IMR-90 (cell line): ENCODE results near the gene CD163. TPM values are rescaled to one million over a fixed set of nuclear protein-coding genes. Genes with fewer than 3 reads are reported as not detected.

Experiments
- ATAC-seq: fragments of 200-7000 bp; cut with Tn5 transposase; 2 replicates; pipeline ENCODE4 v1.9.1; 2020; ENCODE audit warnings: low read depth, mild to moderate bottlenecking, moderate library complexity
- BruUV-seq: library from RNA; stranded (reverse); fragments of 400-500 nt; replicated peaks from 2 replicates; lab custom pipeline; 2021; lab: Mats Ljungman, UMichigan
- CTCF ChIA-PET: fragments of 300-600 bp; formaldehyde crosslinking; extraction: SDS; loops from one replicate; lab custom pipeline; 2021; ENCODE audit warnings: antibody characterized with exemption; lab: Yijun Ruan, JAX
- POLR2A ChIA-PET: fragments of 300-600 bp; sonication (Branson Sonifier 250); formaldehyde crosslinking; loops from one replicate; lab custom pipeline; 2022; ENCODE audit warnings: antibody characterized with exemption; ENCODE audit not compliant: unreplicated experiment; lab: Charles Lee
- DNase-seq: peaks from one replicate; pipeline ENCODE4 v3.0.0; 2013
- H2AFZ ChIP-seq: replicated peaks from 2 replicates; pipeline ENCODE3; 2013; ENCODE audit warnings: low read length, mild to moderate bottlenecking; ENCODE audit not compliant: poor library complexity
- H2AK5ac ChIP-seq: 2 replicates; pipeline ENCODE4 v1.6.1; 2013; ENCODE audit warnings: low read depth, low read length, inconsistent platforms
- H2AK9ac ChIP-seq: replicated peaks from 2 replicates; pipeline ENCODE3; 2013; ENCODE audit warnings: mild to moderate bottlenecking, low read depth, low read length, moderate library complexity; ENCODE audit not compliant: poor library complexity
- H2BK120ac ChIP-seq: 2 replicates; pipeline ENCODE4 v1.6.1; 2013; ENCODE audit warnings: low read depth, low read length, inconsistent platforms
- H2BK15ac ChIP-seq: 3 replicates; pipeline ENCODE4 v1.6.1; 2013; ENCODE audit warnings: low read depth, low read length, inconsistent platforms
- H2BK20ac ChIP-seq: 2 replicates; pipeline ENCODE4 v1.6.1; 2013; ENCODE audit warnings: low read depth, mild to moderate bottlenecking, inconsistent platforms, low read length, moderate library complexity
- H2BK5ac ChIP-seq: 2 replicates; pipeline ENCODE4 v1.6.1; 2013; ENCODE audit warnings: mild to moderate bottlenecking, low read depth, low read length, inconsistent platforms; ENCODE audit not compliant: poor library complexity, severe bottlenecking
- H3K14ac ChIP-seq: replicated peaks from 2 replicates; pipeline ENCODE4 v1.6.1; 2013; ENCODE audit warnings: low read depth, low read length, inconsistent platforms
- H3K18ac ChIP-seq: 2 replicates; pipeline ENCODE4 v1.6.1; 2013; ENCODE audit warnings: low read depth, low read length, control low read depth
- H3K23ac ChIP-seq: 2 replicates; pipeline ENCODE4 v1.6.1; 2013; ENCODE audit warnings: low read depth, low read length, inconsistent platforms
- H3K27ac ChIP-seq: 2 replicates; pipeline ENCODE4 v1.5.1; 2013; ENCODE audit warnings: mild to moderate bottlenecking, control low read depth, low read length; ENCODE audit not compliant: insufficient read depth
- H3K27me3 ChIP-seq: 2 replicates; pipeline ENCODE4 v1.6.1; 2013; ENCODE audit warnings: low read length; ENCODE audit not compliant: control insufficient read depth, insufficient read depth
- H3K36me3 ChIP-seq: 2 replicates; pipeline ENCODE4 v1.6.1; 2013; ENCODE audit warnings: low read length, mixed read lengths; ENCODE audit not compliant: control insufficient read depth, insufficient read depth
- H3K4ac ChIP-seq: 2 replicates; pipeline ENCODE4 v1.6.1; 2013; ENCODE audit warnings: low read depth, low read length, inconsistent platforms
- H3K4me1 ChIP-seq: 2 replicates; pipeline ENCODE4 v1.6.1; 2013; ENCODE audit warnings: low read length, mixed read lengths; ENCODE audit not compliant: control insufficient read depth, insufficient read depth
- H3K4me2 ChIP-seq: 2 replicates; pipeline ENCODE4 v1.6.1; 2013; ENCODE audit warnings: low read depth, mild to moderate bottlenecking, control low read depth, low read length, moderate library complexity
- H3K4me3 ChIP-seq: 2 replicates; pipeline ENCODE4 v1.5.1; 2013; ENCODE audit warnings: low read depth, mild to moderate bottlenecking, control low read depth, low read length, moderate library complexity; ENCODE audit not compliant: insufficient read depth
- H3K56ac ChIP-seq: 2 replicates; pipeline ENCODE4 v1.6.1; 2013; ENCODE audit warnings: low read length, inconsistent platforms; ENCODE audit not compliant: insufficient read depth; ENCODE audit errors: extremely low read depth
- H3K79me1 ChIP-seq, 2 experiments: 2 replicates each; pipeline ENCODE4 v1.6.1; 2013; ENCODE audit warnings: low read length in 2 of 2, inconsistent platforms in 1 of 2, low read depth in 1 of 2
- H3K9ac ChIP-seq: 2 replicates; pipeline ENCODE4 v1.6.1; 2013; ENCODE audit warnings: low read depth, low read length, control low read depth
- H3K9me1 ChIP-seq: 2 replicates; pipeline ENCODE4 v1.6.1; 2013; ENCODE audit warnings: low read length, inconsistent platforms; ENCODE audit not compliant: insufficient read depth
- H3K9me3 ChIP-seq: 2 replicates; pipeline ENCODE4 v1.6.1; 2013; ENCODE audit warnings: low read length; ENCODE audit not compliant: control insufficient read depth, insufficient read depth
- H4K20me1 ChIP-seq: 2 replicates; pipeline ENCODE4 v1.6.1; 2013; ENCODE audit warnings: low read length, inconsistent platforms; ENCODE audit not compliant: insufficient read depth
- H4K5ac ChIP-seq: 2 replicates; pipeline ENCODE4 v1.6.1; 2013; ENCODE audit warnings: mild to moderate bottlenecking, low read depth, low read length, control low read depth
- H4K8ac ChIP-seq, 2 experiments: 2 replicates each; pipeline ENCODE4 v1.6.1; 2013; ENCODE audit warnings: low read depth in 2 of 2, low read length in 2 of 2, control low read depth in 1 of 2, inconsistent platforms in 1 of 2
- H4K91ac ChIP-seq: 2 replicates; pipeline ENCODE4 v1.6.1; 2013; ENCODE audit warnings: low read depth, low read length, inconsistent platforms; ENCODE audit not compliant: insufficient read depth
- CEBPB ChIP-seq: IDR thresholded peaks from 2 replicates; pipeline ENCODE4 v1.6.1; 2012; ENCODE audit warnings: low read depth, low read length, improper control_type of control experiment
- MAFK ChIP-seq: IDR thresholded peaks from 2 replicates; pipeline ENCODE4 v1.6.1; 2012; ENCODE audit warnings: low read depth, low read length, improper control_type of control experiment
- MAZ ChIP-seq: IDR thresholded peaks from 2 replicates; pipeline ENCODE4 v1.6.1; 2012; ENCODE audit warnings: low read depth, mild to moderate bottlenecking, low read length, improper control_type of control experiment, moderate library complexity, borderline replicate concordance
- NFE2L2 ChIP-seq: fragments of 150-350 bp; IDR thresholded peaks from 2 replicates; pipeline ENCODE4 v1.6.1; 2016; ENCODE audit warnings: low read depth, mild to moderate bottlenecking, low read length
- POLR2A ChIP-seq: IDR thresholded peaks from 2 replicates; pipeline ENCODE4 v1.6.1; 2012; ENCODE audit warnings: mild to moderate bottlenecking, low read depth, low read length
- WGBS, 2 experiments: methylation state at CpG; one replicate each; pipeline versions ENCODE4 v1.1.5 to v1.1.7; 2013; ENCODE audit warnings: missing lambda C conversion rate in 2 of 2; ENCODE audit not compliant: insufficient read length in 1 of 2; ENCODE audit errors: extremely low coverage in 2 of 2; 5-methylcytosine and 5-hydroxymethylcytosine counted together
- dilution Hi-C: fragments of 300-500 bp; cut with HindIII; formaldehyde crosslinking; loops from one replicate; pipeline ENCODE4 v1.14.3; 2018; ENCODE audit warnings: low sequenced_read_pairs; ENCODE audit not compliant: unreplicated experiment
- in situ Hi-C: fragments of 300-500 bp; cut with MboI; formaldehyde crosslinking; loops from 3 replicates; pipeline ENCODE4 v1.14.3; 2019; ENCODE audit warnings: low sequenced_read_pairs, inconsistent platforms, mixed read lengths
- intact Hi-C: fragments of 100-400 bp; cut with micrococcal nuclease; formaldehyde crosslinking; loops from 2 replicates; pipeline ENCODE4 v1.10.0; 2022
- polyA plus RNA-seq, 3 experiments: library from polyadenylated mRNA; depleted of rRNA; stranded (reverse); fragments of >200 nt; gene quantifications; 2 replicates each; pipeline ENCODE4 v1.2.3, GENCODE V29; 2012; ENCODE audit warnings: low replicate concordance in 1 of 3
- total RNA-seq: library from RNA; depleted of rRNA; stranded (reverse); fragments of >200 nt; gene quantifications from 2 replicates; pipeline ENCODE4 v1.2.3, GENCODE V29; 2012
- TF ChIP-seq, protein P1 (sequence below): fragments of 150-350 bp; IDR thresholded peaks from 2 replicates; pipeline ENCODE4 v1.6.1; 2017; ENCODE audit warnings: mild to moderate bottlenecking, antibody characterized with exemption, low read length, low read depth
- TF ChIP-seq, protein P2 (sequence below): conservative IDR thresholded peaks from 2 replicates; pipeline ENCODE4 v1.5.1; 2012; ENCODE audit warnings: mild to moderate bottlenecking, low read depth, low read length, improper control_type of control experiment

The CD163 gene
- total and polyA plus RNA-seq, 2 of the 4 experiments (the other 2 are of a cell fraction) = not detected

DNA sequence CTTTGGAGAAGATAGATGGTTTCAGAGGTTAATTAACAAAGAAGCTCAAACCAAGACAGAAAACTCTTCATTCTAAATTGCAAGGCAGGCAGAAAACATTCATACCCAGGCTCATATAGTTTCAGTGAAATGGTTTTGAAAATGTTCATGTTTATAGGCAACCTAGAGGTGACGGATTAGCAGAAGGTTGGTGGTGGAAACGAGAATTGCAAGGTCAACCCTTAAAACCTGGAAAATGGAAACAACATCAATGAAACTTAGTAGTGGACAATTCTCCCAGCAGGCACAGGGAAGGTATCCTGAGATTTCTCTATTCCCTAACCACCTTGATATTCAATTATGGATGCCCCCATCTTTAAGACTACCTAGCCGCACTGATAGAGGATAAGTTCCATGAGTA, 965 bp downstream of the CD163 start:
- H3K79me1 ChIP-seq = no peaks in the 10 kb centered on the region
- no peaks in the 10 kb centered on the region for H3K4me1 ChIP-seq
- H4K8ac ChIP-seq = no peak overlapping the region
- no peak overlapping the region for H3K14ac ChIP-seq
- no peak overlapping the region for H3K18ac ChIP-seq
- no peaks in the 10 kb centered on the region for H3K27me3 ChIP-seq
- no peaks in the 10 kb centered on the region for H3K9me3 ChIP-seq
- H3K36me3 ChIP-seq = no peaks in the 10 kb centered on the region
- no peak overlapping the region for H3K9ac ChIP-seq
- dilution Hi-C loops = no loop called here
- H3K23ac ChIP-seq = no peak overlapping the region; the same call in 1 of the 2 replicates
- in situ Hi-C loops = no loop called here
- H2AK5ac ChIP-seq = no peak overlapping the region
- intact Hi-C loops = no loop called here
- H3K56ac ChIP-seq = no peak overlapping the region
- no peak overlapping the region for H2BK5ac ChIP-seq
- CTCF ChIA-PET = no interaction called here
- H4K20me1 ChIP-seq = no peaks in the 10 kb centered on the region
- POLR2A ChIA-PET = no interaction called here
- no peak overlapping the region for H4K5ac ChIP-seq
- H3K4me3 ChIP-seq = no peak overlapping the region
- ATAC-seq (no peak), DNase-seq (no peak)
- no peak overlapping the region for H4K91ac ChIP-seq
- no peak overlapping the region for H2AK9ac ChIP-seq
- WGBS, 2 experiments = no CpG with 5 or more reads among the region's 3 CpGs
- H3K9me1 ChIP-seq = no peaks in the 10 kb centered on the region
- no peak overlapping the region for H3K4me2 ChIP-seq
- H2BK120ac ChIP-seq = no peak overlapping the region
- no TSS peak for BruUV-seq
- no peak overlapping the region for H3K4ac ChIP-seq
- H2BK20ac ChIP-seq = no peak overlapping the region
- TF ChIP-seq MAFK = peak; percentile 24; the same call in 1 of the 2 replicates
- TF ChIP-seq POLR2A = no peak
- no peak for TF ChIP-seq MAZ
- no peak for TF ChIP-seq CEBPB
- no peak for TF ChIP-seq NFE2L2
- TF ChIP-seq, protein P1, sequence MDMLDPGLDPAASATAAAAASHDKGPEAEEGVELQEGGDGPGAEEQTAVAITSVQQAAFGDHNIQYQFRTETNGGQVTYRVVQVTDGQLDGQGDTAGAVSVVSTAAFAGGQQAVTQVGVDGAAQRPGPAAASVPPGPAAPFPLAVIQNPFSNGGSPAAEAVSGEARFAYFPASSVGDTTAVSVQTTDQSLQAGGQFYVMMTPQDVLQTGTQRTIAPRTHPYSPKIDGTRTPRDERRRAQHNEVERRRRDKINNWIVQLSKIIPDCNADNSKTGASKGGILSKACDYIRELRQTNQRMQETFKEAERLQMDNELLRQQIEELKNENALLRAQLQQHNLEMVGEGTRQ = no peak
- TF ChIP-seq, protein P2, sequence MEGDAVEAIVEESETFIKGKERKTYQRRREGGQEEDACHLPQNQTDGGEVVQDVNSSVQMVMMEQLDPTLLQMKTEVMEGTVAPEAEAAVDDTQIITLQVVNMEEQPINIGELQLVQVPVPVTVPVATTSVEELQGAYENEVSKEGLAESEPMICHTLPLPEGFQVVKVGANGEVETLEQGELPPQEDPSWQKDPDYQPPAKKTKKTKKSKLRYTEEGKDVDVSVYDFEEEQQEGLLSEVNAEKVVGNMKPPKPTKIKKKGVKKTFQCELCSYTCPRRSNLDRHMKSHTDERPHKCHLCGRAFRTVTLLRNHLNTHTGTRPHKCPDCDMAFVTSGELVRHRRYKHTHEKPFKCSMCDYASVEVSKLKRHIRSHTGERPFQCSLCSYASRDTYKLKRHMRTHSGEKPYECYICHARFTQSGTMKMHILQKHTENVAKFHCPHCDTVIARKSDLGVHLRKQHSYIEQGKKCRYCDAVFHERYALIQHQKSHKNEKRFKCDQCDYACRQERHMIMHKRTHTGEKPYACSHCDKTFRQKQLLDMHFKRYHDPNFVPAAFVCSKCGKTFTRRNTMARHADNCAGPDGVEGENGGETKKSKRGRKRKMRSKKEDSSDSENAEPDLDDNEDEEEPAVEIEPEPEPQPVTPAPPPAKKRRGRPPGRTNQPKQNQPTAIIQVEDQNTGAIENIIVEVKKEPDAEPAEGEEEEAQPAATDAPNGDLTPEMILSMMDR = no peak
- H2AFZ ChIP-seq = no peak overlapping the region
- no peak overlapping the region for H3K27ac ChIP-seq
- H2BK15ac ChIP-seq = no peak overlapping the region
